Measurements from ENCODE around the gene BTG1.

The BTG1 gene

GRCh38 chr12:92102606-92103005, 43.0 kb downstream of the BTG1 start:
- H3K79me2 ChIP-seq (ENCODE audit: insufficient read depth, low read length) = no peaks in the 10 kb centered on the region
- no peaks in the 10 kb centered on the region for H3K27me3 ChIP-seq (ENCODE audit: insufficient read depth, low read length, poor library complexity, severe bottlenecking)
- no peaks in the 10 kb centered on the region for H4K20me1 ChIP-seq (ENCODE audit: insufficient read depth, low read length, poor library complexity, severe bottlenecking)
- H3K4me1 ChIP-seq (ENCODE audit: insufficient read depth, low read length, poor library complexity, severe bottlenecking) = no peaks in the 10 kb centered on the region
- no peaks in the 10 kb centered on the region for H3K9me2 ChIP-seq (replicated peaks; ENCODE audit: low read depth, low read length)
- H3K9ac ChIP-seq (ENCODE audit: low read depth, low read length, poor library complexity, severe bottlenecking) = no peak overlapping the region
- TF ChIP-seq, protein P1, sequence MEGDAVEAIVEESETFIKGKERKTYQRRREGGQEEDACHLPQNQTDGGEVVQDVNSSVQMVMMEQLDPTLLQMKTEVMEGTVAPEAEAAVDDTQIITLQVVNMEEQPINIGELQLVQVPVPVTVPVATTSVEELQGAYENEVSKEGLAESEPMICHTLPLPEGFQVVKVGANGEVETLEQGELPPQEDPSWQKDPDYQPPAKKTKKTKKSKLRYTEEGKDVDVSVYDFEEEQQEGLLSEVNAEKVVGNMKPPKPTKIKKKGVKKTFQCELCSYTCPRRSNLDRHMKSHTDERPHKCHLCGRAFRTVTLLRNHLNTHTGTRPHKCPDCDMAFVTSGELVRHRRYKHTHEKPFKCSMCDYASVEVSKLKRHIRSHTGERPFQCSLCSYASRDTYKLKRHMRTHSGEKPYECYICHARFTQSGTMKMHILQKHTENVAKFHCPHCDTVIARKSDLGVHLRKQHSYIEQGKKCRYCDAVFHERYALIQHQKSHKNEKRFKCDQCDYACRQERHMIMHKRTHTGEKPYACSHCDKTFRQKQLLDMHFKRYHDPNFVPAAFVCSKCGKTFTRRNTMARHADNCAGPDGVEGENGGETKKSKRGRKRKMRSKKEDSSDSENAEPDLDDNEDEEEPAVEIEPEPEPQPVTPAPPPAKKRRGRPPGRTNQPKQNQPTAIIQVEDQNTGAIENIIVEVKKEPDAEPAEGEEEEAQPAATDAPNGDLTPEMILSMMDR (conservative IDR thresholded peaks at IDR 0.05; ENCODE audit: low read length) = no peak
- TF ChIP-seq EZH2phosphoT487 (IDR thresholded peaks at IDR 0.05; ENCODE audit: borderline replicate concordance) = no peak
- H3K4me2 ChIP-seq (ENCODE audit: low read depth, low read length, poor library complexity, severe bottlenecking) = no peak overlapping the region
- H3K4me3 ChIP-seq (ENCODE audit: low read length, poor library complexity, severe bottlenecking) = no peak overlapping the region
- no peak overlapping the region for H2AFZ ChIP-seq (ENCODE audit: low read length)
- no peaks in the 10 kb centered on the region for H3K9me3 ChIP-seq (ENCODE audit: insufficient read depth, low read depth, low read length)
- no peaks in the 10 kb centered on the region for H3K36me3 ChIP-seq (ENCODE audit: insufficient read depth, low read length)
- H3F3A ChIP-seq (ENCODE audit: low read depth) = no peaks in the 10 kb centered on the region

- H3K4me3 ChIP-seq (ENCODE audit: low read length, poor library complexity, severe bottlenecking) = no peak overlapping the region
- peaks cover 5% of the 10 kb centered on the region for H3K4me1 ChIP-seq (ENCODE audit: insufficient read depth, low read length, poor library complexity, severe bottlenecking)
- no peaks in the 10 kb centered on the region for H3K9me2 ChIP-seq (replicated peaks; ENCODE audit: low read depth, low read length)
- no peak overlapping the region for H2AFZ ChIP-seq (ENCODE audit: low read length)
- no peaks in the 10 kb centered on the region for H3K27me3 ChIP-seq (ENCODE audit: insufficient read depth, low read length, poor library complexity, severe bottlenecking)
- no peaks in the 10 kb centered on the region for H3K36me3 ChIP-seq (ENCODE audit: insufficient read depth, low read length)
- no peaks in the 10 kb centered on the region for H3F3A ChIP-seq (ENCODE audit: low read depth)
- no peaks in the 10 kb centered on the region for H3K9me3 ChIP-seq (ENCODE audit: insufficient read depth, low read depth, low read length)
- H3K79me2 ChIP-seq (ENCODE audit: insufficient read depth, low read length) = no peaks in the 10 kb centered on the region
- TF ChIP-seq, protein P1 (conservative IDR thresholded peaks at IDR 0.05; ENCODE audit: low read length) = no peak
- no peak for TF ChIP-seq EZH2phosphoT487 (IDR thresholded peaks at IDR 0.05; ENCODE audit: borderline replicate concordance)
- H3K9ac ChIP-seq (ENCODE audit: low read depth, low read length, poor library complexity, severe bottlenecking) = no peak overlapping the region
- no peak overlapping the region for H3K4me2 ChIP-seq (ENCODE audit: low read depth, low read length, poor library complexity, severe bottlenecking)
- no peaks in the 10 kb centered on the region for H4K20me1 ChIP-seq (ENCODE audit: insufficient read depth, low read length, poor library complexity, severe bottlenecking)
Observed at GRCh38 chr12:92098594-92099380, 46.9 kb downstream of the BTG1 start.

GRCh38 chr12:92096346-92097136, 49.1 kb downstream of the BTG1 start:
- Histone ChIP-seq H2AFZ (ENCODE audit: low read length) (no peak overlapping the region), H3K4me2 (ENCODE audit: low read depth, low read length, poor library complexity, severe bottlenecking) (no peak overlapping the region), H3K4me3 (ENCODE audit: low read length, poor library complexity, severe bottlenecking) (no peak overlapping the region), H3K27me3 (ENCODE audit: insufficient read depth, low read length, poor library complexity, severe bottlenecking) (no peaks in the 10 kb centered on the region), H3F3A (ENCODE audit: low read depth) (no peaks in the 10 kb centered on the region), H3K36me3 (ENCODE audit: insufficient read depth, low read length) (no peaks in the 10 kb centered on the region), H4K20me1 (ENCODE audit: insufficient read depth, low read length, poor library complexity, severe bottlenecking) (no peaks in the 10 kb centered on the region), H3K79me2 (ENCODE audit: insufficient read depth, low read length) (no peaks in the 10 kb centered on the region), H3K9ac (ENCODE audit: low read depth, low read length, poor library complexity, severe bottlenecking) (no peak overlapping the region), H3K4me1 (ENCODE audit: insufficient read depth, low read length, poor library complexity, severe bottlenecking) (peaks cover 5% of the 10 kb centered on the region), H3K9me2 (replicated peaks; ENCODE audit: low read depth, low read length) (no peaks in the 10 kb centered on the region), H3K9me3 (ENCODE audit: insufficient read depth, low read depth, low read length) (no peaks in the 10 kb centered on the region)
- TF ChIP-seq, protein P1 (conservative IDR thresholded peaks at IDR 0.05; ENCODE audit: low read length) = no peak
- TF ChIP-seq EZH2phosphoT487 (IDR thresholded peaks at IDR 0.05; ENCODE audit: borderline replicate concordance) = no peak

All from Loucy (cell line).